MCF 10A (cell line): ENCODE data around the gene CALN1. TPM values are rescaled to one million over a fixed set of nuclear protein-coding genes. Genes with fewer than 3 reads are reported as not detected.
A peak's percentile ranks its signal among the peaks of the same experiment; 100 is the strongest.

Source experiments
- BruUV-seq: library from RNA; stranded (reverse); fragments of 400-500 nt; replicated peaks from 2 replicates; lab custom pipeline; 2021; lab: Mats Ljungman, UMichigan
- CTCF ChIA-PET: fragments of 300-600 bp; sonication (Branson Sonifier 250); formaldehyde crosslinking; extraction: SDS; loops from one replicate; lab custom pipeline; 2021; ENCODE audit warnings: antibody characterized with exemption, inconsistent platforms; lab: Yijun Ruan, JAX
- POLR2A ChIA-PET: fragments of 300-600, 350-650 bp; sonication (Branson Sonifier 250); formaldehyde crosslinking; extraction: SDS; loops from one replicate; lab custom pipeline; 2020; ENCODE audit warnings: antibody characterized with exemption, inconsistent platforms; lab: Yijun Ruan, JAX
- DNase-seq: peaks from one replicate; pipeline ENCODE4 v3.0.0-alpha.2; 2018; ENCODE audit not compliant: unreplicated experiment
- H3K27ac Mint-ChIP-seq: one replicate; pipeline ENCODE4 v1.8.0; 2022; ENCODE audit warnings: mild to moderate bottlenecking, low read depth, mixed read lengths; ENCODE audit not compliant: unreplicated experiment
- H3K27me3 Mint-ChIP-seq: one replicate; pipeline ENCODE4 v1.8.0; 2022; ENCODE audit warnings: mixed read lengths; ENCODE audit not compliant: insufficient read depth, unreplicated experiment
- H3K36me3 Mint-ChIP-seq: one replicate; pipeline ENCODE4 v1.8.0; 2022; ENCODE audit warnings: mild to moderate bottlenecking, moderate library complexity, mixed read lengths; ENCODE audit not compliant: insufficient read depth, unreplicated experiment
- H3K4me1 Mint-ChIP-seq: one replicate; pipeline ENCODE4 v1.8.0; 2022; ENCODE audit warnings: mixed read lengths; ENCODE audit not compliant: insufficient read depth, unreplicated experiment
- H3K4me3 Mint-ChIP-seq: one replicate; pipeline ENCODE4 v1.8.0; 2022; ENCODE audit warnings: mild to moderate bottlenecking, moderate library complexity, mixed read lengths; ENCODE audit not compliant: unreplicated experiment
- H3K9me3 Mint-ChIP-seq: one replicate; pipeline ENCODE4 v1.8.0; 2022; ENCODE audit warnings: mixed read lengths; ENCODE audit not compliant: unreplicated experiment
- CTCF ChIP-seq: fragments of 200-600 bp; IDR thresholded peaks from one replicate; pipeline ENCODE4 v1.8.0; 2022; ENCODE audit warnings: antibody characterized with exemption, mild to moderate bottlenecking; ENCODE audit not compliant: unreplicated experiment
- intact Hi-C: fragments of 100-400 bp; cut with micrococcal nuclease; formaldehyde crosslinking; loops from 2 replicates; pipeline ENCODE4 v1.14.1; 2022
- total RNA-seq: library from RNA; stranded (reverse); gene quantifications from 2 replicates; pipeline ENCODE4 v1.2.3, GENCODE V29; 2022

The CALN1 gene
- total RNA-seq, 1 experiment from 2014 or later, result not detected

- Mint-ChIP-seq H3K4me1 (no peaks in the 10 kb centered on the region), H3K4me3 (no peak overlapping the region)
These were observed 157.7 kb downstream of the CALN1 start for GRCh38 chr7:72254455-72254854.

GRCh38 chr7:72249106-72249505 lies 163.0 kb downstream of the CALN1 start:
- Mint-ChIP-seq H3K27ac (no peak overlapping the region), H3K9me3 (peaks cover 19% of the 10 kb centered on the region), H3K4me1 (no peaks in the 10 kb centered on the region), H3K36me3 (no peaks in the 10 kb centered on the region), H3K27me3 (no peaks in the 10 kb centered on the region), H3K4me3 (no peak overlapping the region)
- BruUV-seq, result no TSS peak
- ChIA-PET CTCF (no interaction called here), POLR2A (no interaction called here)
- no peak for TF ChIP-seq CTCF
- intact Hi-C loops, result no loop called here
- DNase-seq, result no peak

More at GRCh38 chr7:72254455-72254854, 157.7 kb downstream of the CALN1 start:
- no peak for DNase-seq
- Mint-ChIP-seq H3K9me3 (peaks cover 11% of the 10 kb centered on the region), H3K27me3 (no peaks in the 10 kb centered on the region), H3K36me3 (no peaks in the 10 kb centered on the region), H3K27ac (no peak overlapping the region)
- ChIA-PET CTCF (interaction anchor here (1.0 kb wide), 1 partner anchor 239 kb away, joined by 3 read pairs; no protein-coding TSS in a partner anchor), POLR2A (no interaction called here)
- no peak for TF ChIP-seq CTCF
- intact Hi-C loops, result no loop called here
- BruUV-seq, result no TSS peak

- BruUV-seq, result no TSS peak
- Mint-ChIP-seq H3K27me3 (no peaks in the 10 kb centered on the region), H3K36me3 (no peaks in the 10 kb centered on the region), H3K4me3 (no peak overlapping the region), H3K27ac (peak overlapping the region; percentile 36), H3K9me3 (peaks cover 8% of the 10 kb centered on the region), H3K4me1 (no peaks in the 10 kb centered on the region)
- no peak for TF ChIP-seq CTCF
- ChIA-PET CTCF (no interaction called here), POLR2A (no interaction called here)
- no peak for DNase-seq
- intact Hi-C loops, result no loop called here
These were observed 167.2 kb downstream of the CALN1 start for GRCh38 chr7:72244826-72245398.

- no peak for TF ChIP-seq CTCF
- no TSS peak for BruUV-seq
- H3K4me1 Mint-ChIP-seq, result no peaks in the 10 kb centered on the region
- POLR2A ChIA-PET, result interaction anchor here (0.7 kb wide), 1 partner anchor 10 kb away, joined by 3 read pairs; no protein-coding TSS in a partner anchor
- no peaks in the 10 kb centered on the region for H3K27me3 Mint-ChIP-seq
- DNase-seq, result no peak
- no peak overlapping the region for H3K4me3 Mint-ChIP-seq
- CTCF ChIA-PET, result no interaction called here
- H3K36me3 Mint-ChIP-seq, result no peaks in the 10 kb centered on the region
- peaks cover 4% of the 10 kb centered on the region for H3K9me3 Mint-ChIP-seq
- H3K27ac Mint-ChIP-seq, result no peak overlapping the region
- intact Hi-C loops, result no loop called here
These were observed 168.8 kb downstream of the CALN1 start for GRCh38 chr7:72243329-72243728.
